GM23248 (cell line): ENCODE data around the gene PREX1.

Experiments used
- EZH2 ChIP-seq: fragments of 200-600 bp; sonication (generic); IDR thresholded peaks from 2 replicates; pipeline ENCODE4 v1.6.1; 2018; ENCODE audit warnings: antibody characterized with exemption, mild to moderate bottlenecking; ENCODE audit not compliant: insufficient read depth, poor library complexity, severe bottlenecking
- EZH2phosphoT487 ChIP-seq: fragments of 200-600 bp; sonication (generic); IDR thresholded peaks from 2 replicates; pipeline ENCODE4 v1.6.1; 2018; ENCODE audit warnings: antibody characterized with exemption, moderate library complexity, mild to moderate bottlenecking, low read depth; ENCODE audit not compliant: insufficient read depth

DNA sequence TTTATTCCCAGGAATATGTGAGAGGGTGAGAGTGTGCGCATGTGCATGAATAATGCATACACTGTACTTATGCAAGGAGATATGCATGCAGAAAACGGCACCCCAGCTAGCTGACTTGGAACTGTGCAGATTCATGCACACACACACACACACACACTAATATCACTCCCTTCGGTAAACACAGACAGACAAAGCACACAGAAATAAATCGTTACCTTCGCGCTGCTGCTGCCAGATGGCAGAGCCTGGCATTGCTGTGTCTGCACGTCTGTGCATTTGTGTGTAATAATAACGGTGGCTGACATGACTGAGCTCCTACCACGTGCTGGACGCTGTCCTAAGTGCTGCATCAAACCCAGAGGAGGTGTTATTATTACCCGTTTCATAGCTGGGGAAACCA, 36.8 kb downstream of the PREX1 start:
- TF ChIP-seq EZH2 (no peak), EZH2phosphoT487 (no peak)
